ENCODE measurements around the gene OSBPL10.

The OSBPL10 gene

GRCh38 chr3:31621314-31621713, 359.7 kb downstream of the OSBPL10 start:
- no peak overlapping the region for H3K4me3 ChIP-seq (ENCODE audit: low read length)
- no peak for TF ChIP-seq EZH2phosphoT487 (IDR thresholded peaks at IDR 0.05; ENCODE audit: low read depth)
- TF ChIP-seq CTCF (IDR thresholded peaks at IDR 0.05; ENCODE audit: low read depth, low read length): no peak
- H3K36me3 ChIP-seq (replicated peaks; ENCODE audit: low read depth, low read length): peaks cover 78% of the 10 kb centered on the region
- no peak overlapping the region for H3K27ac ChIP-seq (ENCODE audit: low read length)
- H2AFZ ChIP-seq (ENCODE audit: low read depth, low read length): no peak overlapping the region
- no peaks in the 10 kb centered on the region for H3K9me3 ChIP-seq (ENCODE audit: insufficient read depth, low read length)
- peaks cover 64% of the 10 kb centered on the region for H4K20me1 ChIP-seq (ENCODE audit: insufficient read depth, low read length)
- peaks cover 20% of the 10 kb centered on the region; the same call in 1 of the 2 replicates for H3K79me2 ChIP-seq (ENCODE audit: low read length)
- H3K27me3 ChIP-seq (ENCODE audit: low read depth, low read length): no peaks in the 10 kb centered on the region
- H3K4me2 ChIP-seq (ENCODE audit: low read length): no peak overlapping the region
- H3K4me1 ChIP-seq (ENCODE audit: low read length): peaks cover 41% of the 10 kb centered on the region
- H3K9ac ChIP-seq (ENCODE audit: low read length): no peak overlapping the region

DNA sequence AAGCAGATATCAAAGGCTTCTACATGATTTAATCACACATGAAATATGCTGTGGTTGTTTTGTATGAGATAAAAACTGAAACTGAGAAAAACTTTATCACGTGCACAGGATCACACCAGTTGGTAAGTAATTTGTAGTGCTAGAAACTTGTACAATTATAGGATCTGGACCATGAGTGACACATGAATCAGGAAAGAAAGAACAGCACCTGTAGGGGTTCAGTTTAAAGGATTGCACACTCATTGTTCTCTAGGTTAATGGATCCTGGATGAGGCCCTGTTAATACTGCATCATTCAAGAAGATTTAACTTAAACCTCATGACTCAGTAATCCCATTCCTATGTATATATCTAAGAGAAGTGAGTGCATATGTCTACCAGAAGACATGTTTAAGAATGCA, 360.4 kb downstream of the OSBPL10 start:
- no peak overlapping the region for H3K4me3 ChIP-seq (ENCODE audit: low read length)
- H3K9ac ChIP-seq (ENCODE audit: low read length): no peak overlapping the region
- peaks cover 71% of the 10 kb centered on the region for H3K36me3 ChIP-seq (replicated peaks; ENCODE audit: low read depth, low read length)
- H3K79me2 ChIP-seq (ENCODE audit: low read length): peaks cover 20% of the 10 kb centered on the region; the same call in 1 of the 2 replicates
- TF ChIP-seq CTCF (IDR thresholded peaks at IDR 0.05; ENCODE audit: low read depth, low read length) (no peak), EZH2phosphoT487 (IDR thresholded peaks at IDR 0.05; ENCODE audit: low read depth) (no peak)
- no peak overlapping the region for H2AFZ ChIP-seq (ENCODE audit: low read depth, low read length)
- H3K27ac ChIP-seq (ENCODE audit: low read length): no peak overlapping the region
- H4K20me1 ChIP-seq (ENCODE audit: insufficient read depth, low read length): peaks cover 63% of the 10 kb centered on the region
- no peaks in the 10 kb centered on the region for H3K9me3 ChIP-seq (ENCODE audit: insufficient read depth, low read length)
- H3K4me1 ChIP-seq (ENCODE audit: low read length): peaks cover 41% of the 10 kb centered on the region
- H3K4me2 ChIP-seq (ENCODE audit: low read length): peak overlapping the region; percentile 1
- H3K27me3 ChIP-seq (ENCODE audit: low read depth, low read length): no peaks in the 10 kb centered on the region

GRCh38 chr3:31616711-31617110, 364.4 kb downstream of the OSBPL10 start:
- Histone ChIP-seq H3K36me3 (replicated peaks; ENCODE audit: low read depth, low read length) (peaks cover 40% of the 10 kb centered on the region), H3K9me3 (ENCODE audit: insufficient read depth, low read length) (no peaks in the 10 kb centered on the region), H2AFZ (ENCODE audit: low read depth, low read length) (no peak overlapping the region), H3K79me2 (ENCODE audit: low read length) (peaks cover 35% of the 10 kb centered on the region), H3K4me1 (ENCODE audit: low read length) (peaks cover 16% of the 10 kb centered on the region), H3K9ac (ENCODE audit: low read length) (no peak overlapping the region), H4K20me1 (ENCODE audit: insufficient read depth, low read length) (peaks cover 64% of the 10 kb centered on the region), H3K4me3 (ENCODE audit: low read length) (no peak overlapping the region), H3K27ac (ENCODE audit: low read length) (no peak overlapping the region), H3K4me2 (ENCODE audit: low read length) (no peak overlapping the region), H3K27me3 (ENCODE audit: low read depth, low read length) (no peaks in the 10 kb centered on the region)
- TF ChIP-seq CTCF (IDR thresholded peaks at IDR 0.05; ENCODE audit: low read depth, low read length) (no peak), EZH2phosphoT487 (IDR thresholded peaks at IDR 0.05; ENCODE audit: low read depth) (no peak)

DNA sequence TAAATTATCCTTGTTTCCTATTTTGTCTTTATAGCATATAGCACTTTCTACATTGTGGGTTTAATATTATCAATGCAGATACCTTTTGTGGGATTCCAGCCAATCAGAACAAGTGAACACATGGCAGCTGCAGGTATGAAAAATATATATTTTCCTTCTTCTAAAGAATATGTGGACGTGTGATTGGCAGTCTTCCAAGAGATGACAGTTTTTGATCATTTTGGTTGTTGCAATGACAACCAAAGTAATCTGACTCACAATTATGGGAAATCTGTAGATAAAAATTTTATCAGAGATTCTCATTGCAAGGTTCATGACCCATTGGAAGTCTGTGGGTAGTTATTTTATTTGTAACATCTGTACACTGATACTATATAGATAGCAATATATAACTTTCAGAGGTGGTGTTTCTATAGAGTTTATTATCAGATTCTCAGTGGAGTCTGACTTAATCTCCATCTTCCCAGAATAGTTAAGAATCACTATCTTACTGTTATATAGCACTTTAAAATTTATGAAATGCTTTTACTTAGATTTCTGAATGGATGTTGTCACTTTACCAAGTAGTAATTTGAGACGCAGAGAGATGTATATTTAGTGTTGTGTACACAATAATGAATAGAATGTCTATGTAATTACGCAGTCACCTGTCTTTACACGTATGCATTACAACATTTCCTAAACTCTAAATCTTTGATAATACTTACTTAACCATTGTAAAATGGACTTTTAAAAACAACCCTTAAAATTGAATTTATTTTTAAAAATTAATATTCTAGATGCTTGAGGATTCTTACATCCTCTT, 365.8 kb downstream of the OSBPL10 start:
- H3K27me3 ChIP-seq (ENCODE audit: low read depth, low read length): no peaks in the 10 kb centered on the region
- peaks cover 42% of the 10 kb centered on the region for H3K79me2 ChIP-seq (ENCODE audit: low read length)
- no peak overlapping the region for H3K4me3 ChIP-seq (ENCODE audit: low read length)
- no peak overlapping the region for H3K27ac ChIP-seq (ENCODE audit: low read length)
- H3K4me1 ChIP-seq (ENCODE audit: low read length): peaks cover 9% of the 10 kb centered on the region
- no peak overlapping the region for H3K4me2 ChIP-seq (ENCODE audit: low read length)
- TF ChIP-seq EZH2phosphoT487 (IDR thresholded peaks at IDR 0.05; ENCODE audit: low read depth) (no peak), CTCF (IDR thresholded peaks at IDR 0.05; ENCODE audit: low read depth, low read length) (no peak)
- no peak overlapping the region for H3K9ac ChIP-seq (ENCODE audit: low read length)
- H3K36me3 ChIP-seq (replicated peaks; ENCODE audit: low read depth, low read length): peaks cover 31% of the 10 kb centered on the region
- no peaks in the 10 kb centered on the region for H3K9me3 ChIP-seq (ENCODE audit: insufficient read depth, low read length)
- peaks cover 69% of the 10 kb centered on the region for H4K20me1 ChIP-seq (ENCODE audit: insufficient read depth, low read length)
- H2AFZ ChIP-seq (ENCODE audit: low read depth, low read length): no peak overlapping the region
